Ishikawa (cell line): ENCODE data around the gene PARD3B.

Source experiments
- CEBPB ChIP-seq: IDR thresholded peaks from 2 replicates; pipeline ENCODE4 v1.6.1; 2012
- CREB1 ChIP-seq: IDR thresholded peaks from 2 replicates; pipeline ENCODE4 v1.6.1; 2012; ENCODE audit warnings: low read depth
- EGR1 ChIP-seq: IDR thresholded peaks from 2 replicates; pipeline ENCODE4 v1.6.1; 2012
- EP300 ChIP-seq: IDR thresholded peaks from 2 replicates; pipeline ENCODE4 v1.6.1; 2012; ENCODE audit warnings: borderline replicate concordance
- FOXM1 ChIP-seq: IDR thresholded peaks from 2 replicates; pipeline ENCODE4 v1.6.1; 2012; ENCODE audit warnings: low read depth, borderline replicate concordance
- RAD21 ChIP-seq: IDR thresholded peaks from 2 replicates; pipeline ENCODE4 v1.6.1; 2012; ENCODE audit warnings: low read depth
- REST ChIP-seq: IDR thresholded peaks from 2 replicates; pipeline ENCODE4 v1.6.1; 2012; ENCODE audit warnings: low read depth, mild to moderate bottlenecking
- TEAD4 ChIP-seq: IDR thresholded peaks from 2 replicates; pipeline ENCODE4 v1.6.1; 2012
- YY1 ChIP-seq: IDR thresholded peaks from 2 replicates; pipeline ENCODE4 v1.6.1; 2012; ENCODE audit warnings: low read depth
- ZBTB7A ChIP-seq: IDR thresholded peaks from 2 replicates; pipeline ENCODE4 v1.6.1; 2012; ENCODE audit warnings: low read depth

- no peak for TF ChIP-seq ZBTB7A
- TF ChIP-seq TEAD4, result no peak
- TF ChIP-seq REST, result no peak
- no peak for TF ChIP-seq CREB1
- TF ChIP-seq FOXM1, result no peak
- no peak for TF ChIP-seq CEBPB
- TF ChIP-seq EP300, result no peak
- no peak for TF ChIP-seq YY1
- no peak for TF ChIP-seq EGR1
- no peak for TF ChIP-seq RAD21
These were observed 752.1 kb downstream of the PARD3B start for GRCh38 chr2:205297368-205297767.
